ENCODE measurements around the gene CDKAL1. TPM values are rescaled to one million over a fixed set of nuclear protein-coding genes. Genes with fewer than 3 reads are reported as not detected.

The CDKAL1 gene
- total and polyA plus RNA-seq, 11 donors = 3.2 to 14.3 (median 9.3) TPM

- H3K9me3 ChIP-seq = peaks cover 0 to 3% (median 0%) of the 10 kb centered on the region in 12 donors
- no peak for TF ChIP-seq CTCF (IDR thresholded peaks at IDR 0.05)
- TF ChIP-seq POLR2A (IDR thresholded peaks at IDR 0.05) = no peak
- no peak overlapping the region for H3K27ac ChIP-seq
- H3K36me3 ChIP-seq = peaks cover 0 to 7% (median 0%) of the 10 kb centered on the region in 9 donors
- intact Hi-C loops (cut with DNase I) = no loop called here
- ATAC-seq (no peak), DNase-seq (no peak)
- no peaks in the 10 kb centered on the region for H3K27me3 ChIP-seq
- 70 to 76% (median 72%) methylated on average over 5 of the region's 5 CpGs for WGBS, 4 donors
- H3K4me1 ChIP-seq = peaks cover 0 to 17% (median 0%) of the 10 kb centered on the region in 12 donors
- no peak overlapping the region for H3K4me3 ChIP-seq
Observed at GRCh38 chr6:21198032-21198640, 663.9 kb downstream of the CDKAL1 start.

- peaks cover 0 to 1% (median 0%) of the 10 kb centered on the region in 12 donors for H3K9me3 ChIP-seq
- H3K4me3 ChIP-seq = no peak overlapping the region
- H3K27ac ChIP-seq = no peak overlapping the region
- ATAC-seq (no peak), DNase-seq (no peak)
- peaks cover 0 to 7% (median 0%) of the 10 kb centered on the region in 9 donors for H3K36me3 ChIP-seq
- TF ChIP-seq CTCF (IDR thresholded peaks at IDR 0.05) (no peak), POLR2A (IDR thresholded peaks at IDR 0.05) (no peak)
- peaks cover 0 to 17% (median 0%) of the 10 kb centered on the region in 12 donors for H3K4me1 ChIP-seq
- H3K27me3 ChIP-seq = no peaks in the 10 kb centered on the region
- 62 to 86% (median 66%) methylated on average over 6 of the region's 6 CpGs for WGBS, 4 donors
- intact Hi-C loops (cut with DNase I) = no loop called here
Observed at GRCh38 chr6:21199262-21199661, 665.0 kb downstream of the CDKAL1 start.

- Histone ChIP-seq H3K27me3 (no peaks in the 10 kb centered on the region), H3K4me3 (no peak overlapping the region), H3K4me1 (peaks cover 0 to 17% (median 0%) of the 10 kb centered on the region in 12 donors), H3K9me3 (peaks cover 0 to 4% (median 0%) of the 10 kb centered on the region in 12 donors), H3K36me3 (peaks cover 0 to 7% (median 0%) of the 10 kb centered on the region in 9 donors), H3K27ac (no peak overlapping the region)
- ATAC-seq (no peak), DNase-seq (no peak)
- TF ChIP-seq POLR2A (IDR thresholded peaks at IDR 0.05) (no peak), CTCF (IDR thresholded peaks at IDR 0.05) (no peak)
- intact Hi-C loops (cut with DNase I) = no loop called here
- 31 to 47% (median 38%) methylated on average over 6 to 7 of the region's 7 CpGs for WGBS, 4 donors
Observed at GRCh38 chr6:21200134-21200870, 666.0 kb downstream of the CDKAL1 start.

GRCh38 chr6:21201187-21201586 is 666.9 kb downstream of the CDKAL1 start:
- Histone ChIP-seq H3K27me3 (no peaks in the 10 kb centered on the region), H3K36me3 (peaks cover 0 to 7% (median 0%) of the 10 kb centered on the region in 9 donors), H3K9me3 (peaks cover 0 to 4% (median 0%) of the 10 kb centered on the region in 12 donors), H3K4me1 (peaks cover 0 to 17% (median 0%) of the 10 kb centered on the region in 12 donors), H3K27ac (no peak overlapping the region), H3K4me3 (no peak overlapping the region)
- 69 to 93% (median 81%) methylated on average over 4 of the region's 4 CpGs for WGBS, 4 donors
- no peak for DNase-seq
- intact Hi-C loops (cut with DNase I) = no loop called here
- no peak for ATAC-seq
- TF ChIP-seq CTCF (IDR thresholded peaks at IDR 0.05) = no peak
- TF ChIP-seq POLR2A (IDR thresholded peaks at IDR 0.05) = no peak
